ENCODE results near the gene TAOK2.
"Not testable (repeated sequence)": the region's sequence is repeated elsewhere in the genome, so short reads cannot be mapped to it uniquely, and the experiment has no call there.

The TAOK2 gene

DNA sequence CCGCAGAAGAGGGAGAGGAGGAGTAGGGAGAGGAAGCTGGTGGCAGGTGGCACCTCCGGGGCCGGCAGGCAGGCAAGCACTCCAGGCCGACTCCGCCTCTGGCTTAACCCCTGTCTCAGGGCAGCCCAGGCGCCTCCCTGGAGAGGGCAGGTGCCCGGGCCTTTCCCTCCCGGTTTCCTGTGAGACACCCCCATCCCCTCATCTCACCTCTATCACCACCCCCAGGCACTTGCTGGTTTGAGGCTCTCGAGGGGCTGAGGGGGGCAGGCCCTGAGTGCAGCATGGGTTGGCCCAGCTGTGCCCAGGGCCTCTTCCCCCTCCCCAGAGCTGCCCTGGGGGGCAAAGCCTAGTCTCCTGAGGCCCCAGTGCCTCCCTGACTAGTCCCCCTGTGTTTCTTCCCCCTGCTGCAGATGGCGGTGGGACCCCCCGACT lies 31.2 kb downstream of the TAOK2 start:
- no peak for DNase-seq

DNA sequence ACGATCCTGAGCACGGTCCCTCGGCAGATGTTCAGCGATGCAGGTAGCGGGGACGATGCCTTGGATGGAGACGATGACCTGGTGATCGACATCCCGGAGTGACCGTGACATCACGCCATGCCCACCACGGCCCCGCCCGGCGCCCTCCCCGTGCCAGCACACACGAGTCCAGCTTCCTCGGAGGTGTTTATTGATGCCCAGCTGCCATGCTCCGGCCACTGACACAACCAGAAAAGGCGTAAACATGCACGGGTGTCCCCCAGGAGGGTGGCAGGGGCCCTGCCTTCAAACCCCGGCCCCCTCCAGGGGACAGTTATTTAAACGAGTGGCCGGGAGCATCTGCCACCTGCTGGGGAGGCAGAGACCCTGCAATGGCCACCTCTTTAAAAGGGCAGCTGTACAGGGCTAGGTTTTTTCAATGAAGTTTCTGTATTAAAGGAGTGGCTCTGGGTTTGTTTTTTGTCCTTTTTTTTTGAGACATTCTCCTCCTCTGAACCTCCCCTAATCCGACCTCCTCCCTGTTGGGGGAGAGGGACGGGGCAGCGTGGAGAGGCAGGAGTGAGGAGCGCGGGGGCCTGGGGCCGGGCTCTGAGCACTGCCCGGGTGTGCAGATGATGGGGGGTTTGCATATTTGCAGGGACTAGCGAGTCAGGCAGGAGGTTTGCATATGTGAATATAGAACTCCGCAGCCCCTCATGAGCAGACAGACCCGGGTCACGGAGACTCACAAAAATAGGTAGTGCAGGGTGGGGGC lies 31.9 kb downstream of the TAOK2 start:
- DNase-seq: peak in 1 of 2 donors; percentile 25

DNA sequence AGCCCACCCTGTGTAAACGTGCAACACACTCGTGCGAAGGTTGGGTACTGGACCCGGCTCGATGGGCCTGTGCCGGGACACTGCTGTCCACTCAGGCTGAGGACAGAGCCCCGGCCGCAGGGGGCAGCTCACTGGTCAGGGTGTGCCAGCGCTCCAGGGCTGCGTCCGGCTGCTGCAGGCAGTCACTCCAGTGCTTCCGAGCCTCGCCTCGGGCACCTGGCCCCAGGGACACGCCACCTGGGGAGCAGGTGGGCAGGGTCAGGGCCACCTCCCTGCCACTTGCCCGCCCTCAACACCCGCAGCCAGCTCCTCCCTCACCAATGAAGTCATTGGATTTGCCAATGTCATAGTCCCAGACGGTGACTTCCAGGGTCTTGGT lies 32.4 kb downstream of the TAOK2 start:
- DNase-seq: no peak

DNA sequence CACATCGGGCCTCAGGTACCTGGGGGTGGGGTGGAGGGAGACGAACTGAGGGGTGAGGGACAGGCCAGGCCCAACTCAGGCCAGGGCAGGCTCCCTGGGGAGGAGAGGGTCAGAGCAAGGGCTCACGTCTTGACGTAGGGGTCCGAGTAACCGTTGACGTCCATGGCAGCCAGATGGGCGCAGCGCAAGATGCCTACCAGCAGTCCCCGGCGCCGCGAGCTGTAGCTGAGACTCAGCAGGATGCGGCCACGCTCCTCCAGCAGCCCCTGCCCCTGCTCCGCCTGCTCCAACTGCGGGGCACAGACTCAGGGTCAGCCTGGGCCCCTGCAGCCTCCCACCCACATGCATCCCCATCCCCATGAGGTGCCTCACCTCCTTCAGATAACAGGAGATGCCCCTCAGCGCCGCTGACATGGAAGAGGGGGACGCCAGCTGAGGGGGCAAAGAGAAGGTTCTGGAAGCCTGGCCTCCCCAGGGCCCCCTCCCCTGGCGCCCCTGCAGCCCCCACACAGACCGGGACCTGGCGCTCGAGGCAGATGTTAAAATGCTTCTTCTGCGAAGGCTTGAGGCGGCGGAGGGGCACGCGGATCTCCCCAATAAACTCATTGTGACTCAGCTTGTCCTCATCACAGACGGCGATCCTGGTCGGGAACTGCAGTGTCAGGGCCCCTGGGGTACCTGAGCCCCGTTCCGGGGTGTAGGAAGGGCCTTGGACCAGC lies 33.1 kb downstream of the TAOK2 start:
- no peak for DNase-seq

DNA sequence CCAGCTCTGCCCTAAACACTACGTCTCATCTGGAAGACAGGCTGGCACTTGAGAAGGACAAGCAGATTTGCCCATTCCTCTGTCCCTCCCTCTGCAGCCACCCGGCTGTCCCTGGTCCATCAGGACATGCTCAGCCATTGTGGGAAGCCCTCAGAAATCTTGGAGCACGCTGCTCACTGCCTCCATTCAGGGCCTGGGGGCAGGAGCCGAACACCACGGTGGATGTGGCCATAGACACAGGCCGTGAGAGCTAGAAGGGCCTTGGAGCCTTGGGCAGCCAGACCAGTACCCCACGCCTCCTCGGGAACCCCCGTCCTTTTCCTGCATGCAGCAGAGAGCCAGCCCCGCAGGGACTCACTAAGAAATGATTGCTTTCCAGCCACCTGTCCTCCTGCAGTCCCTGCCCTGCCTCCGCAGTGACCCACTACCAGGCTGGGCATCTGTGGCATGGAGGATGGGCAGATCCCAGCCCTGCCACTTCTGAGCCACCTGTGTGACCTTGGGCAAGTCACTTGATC lies 33.8 kb downstream of the TAOK2 start:
- DNase-seq: no peak

DNA sequence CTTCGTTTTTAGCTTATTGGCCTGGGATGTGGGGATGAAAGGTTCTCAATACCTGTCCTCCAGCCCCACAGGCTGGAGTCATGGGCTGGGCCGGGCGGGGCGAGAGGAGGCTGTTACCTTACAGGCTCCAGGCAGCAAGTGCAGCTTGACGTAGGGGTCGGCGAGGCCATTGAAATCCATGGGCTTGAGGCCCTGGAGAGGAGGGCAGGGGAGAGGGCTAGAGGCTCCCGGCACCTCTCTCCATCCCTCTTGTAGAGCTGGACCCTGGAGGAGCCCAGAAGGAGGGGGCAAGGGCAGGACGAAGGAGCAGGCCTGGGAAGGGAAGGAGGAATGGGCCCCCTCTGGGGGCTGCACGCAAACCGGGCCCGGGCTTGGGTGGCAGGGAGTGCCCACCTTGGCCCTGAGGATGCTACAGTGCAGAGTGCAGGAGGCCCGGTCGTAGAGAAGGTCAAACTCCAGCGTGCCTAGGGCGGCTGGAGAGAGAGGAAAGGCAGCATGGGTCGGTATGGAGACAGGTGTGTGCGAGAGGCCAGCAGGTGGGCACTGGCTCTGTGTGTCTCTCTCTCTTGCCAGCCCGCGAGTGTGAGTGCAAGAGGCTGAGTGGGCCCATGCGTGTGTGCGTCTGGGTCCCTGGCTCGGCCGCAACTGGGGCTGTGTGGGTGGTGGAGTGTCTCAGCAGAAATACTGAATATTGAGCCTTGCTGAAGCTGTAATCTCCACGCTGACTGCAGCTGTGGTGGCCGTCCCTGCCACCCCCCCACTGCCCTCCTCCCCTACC lies 35.6 kb downstream of the TAOK2 start:
- DNase-seq: no peak

DNA sequence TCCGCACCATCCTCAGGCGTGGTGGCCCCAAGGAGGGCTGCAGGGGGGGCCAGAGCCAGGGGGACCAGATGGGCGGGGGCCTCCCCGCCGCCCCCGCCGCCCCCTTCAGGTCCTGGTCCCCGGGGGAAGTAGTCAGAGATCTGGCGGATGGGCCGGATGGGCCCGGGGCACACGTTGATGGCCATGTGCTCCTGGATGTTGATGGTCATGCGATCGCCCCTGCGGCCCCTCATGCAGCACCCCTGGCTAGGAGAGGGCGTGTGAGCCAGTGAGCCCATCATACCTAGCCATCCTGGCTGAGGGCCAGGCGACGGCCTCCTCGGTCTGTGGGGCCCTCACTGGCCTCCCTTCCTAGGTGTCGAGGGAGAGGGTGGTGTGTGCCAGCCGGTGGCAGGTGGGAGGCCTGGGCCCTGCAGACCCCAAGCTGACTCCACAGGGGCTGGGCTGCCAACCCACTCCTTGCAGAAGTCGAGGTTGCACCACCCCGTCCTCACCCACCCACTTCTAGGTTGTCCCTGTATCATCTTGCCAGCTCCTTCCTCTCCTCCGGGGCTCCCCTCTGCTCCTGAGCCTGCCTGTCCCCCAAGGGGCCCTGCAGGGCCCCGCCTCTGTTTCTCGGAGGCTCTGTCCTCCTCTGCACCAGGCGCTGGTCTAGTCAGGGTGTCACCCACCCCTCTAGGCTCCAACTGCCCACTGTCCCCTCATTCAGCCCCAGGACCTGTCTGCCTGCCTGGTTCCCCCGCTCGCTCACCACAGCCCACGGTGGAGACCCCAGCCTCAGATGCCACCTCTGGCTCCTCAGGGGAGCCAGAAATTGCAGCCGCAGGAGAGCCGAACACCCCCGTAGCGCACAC lies 36.5 kb downstream of the TAOK2 start:
- no peak for DNase-seq

DNA sequence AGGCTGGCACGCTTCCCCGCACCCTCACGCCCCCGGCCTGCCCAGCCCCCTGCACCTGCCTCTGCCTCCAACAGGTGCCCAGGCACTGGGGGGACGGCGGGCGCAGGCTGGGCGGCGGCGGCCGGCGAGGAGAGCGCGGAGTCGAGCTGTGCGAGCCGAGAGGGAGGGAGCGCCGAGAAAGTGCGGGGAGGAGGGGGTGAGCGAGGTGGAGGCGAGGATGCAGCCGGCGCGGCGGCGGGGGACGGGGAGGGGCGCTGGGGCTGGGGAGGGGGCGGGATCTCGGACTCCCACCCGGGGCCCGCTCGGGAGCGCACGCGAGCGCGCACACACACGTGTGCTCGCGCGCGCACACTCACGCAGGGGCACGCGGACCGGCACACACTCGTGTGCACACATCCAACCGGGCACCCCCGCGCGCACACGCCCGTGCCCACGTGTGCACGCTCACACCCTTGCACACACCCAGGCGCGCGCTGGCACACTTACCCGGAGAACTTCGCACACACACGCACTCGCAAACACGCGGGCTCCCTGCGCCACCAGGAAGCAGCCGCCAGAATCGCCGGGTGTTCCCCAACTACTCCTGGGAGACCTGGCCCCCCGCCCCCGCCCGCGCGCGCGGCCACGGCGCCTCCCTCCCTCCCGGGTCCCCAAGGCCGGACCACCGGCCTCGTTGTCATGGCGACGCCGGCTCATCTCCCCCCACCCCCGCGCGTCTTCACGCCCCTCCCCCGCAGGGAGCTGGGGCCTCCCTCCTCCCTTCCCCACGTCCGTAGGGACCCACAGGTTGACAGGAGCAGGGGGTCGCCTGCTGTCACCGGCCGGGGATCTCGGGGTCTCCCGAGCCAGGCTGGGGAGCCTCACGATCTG lies 37.4 kb downstream of the TAOK2 start, which contains the start of gene DOC2A:
Gene DOC2A, minus strand, starts transcription at position 184 of the 870 bp plus-strand sequence. CDS start 805 bp downstream, outside the sequence.
- DNase-seq: no peak

DNA sequence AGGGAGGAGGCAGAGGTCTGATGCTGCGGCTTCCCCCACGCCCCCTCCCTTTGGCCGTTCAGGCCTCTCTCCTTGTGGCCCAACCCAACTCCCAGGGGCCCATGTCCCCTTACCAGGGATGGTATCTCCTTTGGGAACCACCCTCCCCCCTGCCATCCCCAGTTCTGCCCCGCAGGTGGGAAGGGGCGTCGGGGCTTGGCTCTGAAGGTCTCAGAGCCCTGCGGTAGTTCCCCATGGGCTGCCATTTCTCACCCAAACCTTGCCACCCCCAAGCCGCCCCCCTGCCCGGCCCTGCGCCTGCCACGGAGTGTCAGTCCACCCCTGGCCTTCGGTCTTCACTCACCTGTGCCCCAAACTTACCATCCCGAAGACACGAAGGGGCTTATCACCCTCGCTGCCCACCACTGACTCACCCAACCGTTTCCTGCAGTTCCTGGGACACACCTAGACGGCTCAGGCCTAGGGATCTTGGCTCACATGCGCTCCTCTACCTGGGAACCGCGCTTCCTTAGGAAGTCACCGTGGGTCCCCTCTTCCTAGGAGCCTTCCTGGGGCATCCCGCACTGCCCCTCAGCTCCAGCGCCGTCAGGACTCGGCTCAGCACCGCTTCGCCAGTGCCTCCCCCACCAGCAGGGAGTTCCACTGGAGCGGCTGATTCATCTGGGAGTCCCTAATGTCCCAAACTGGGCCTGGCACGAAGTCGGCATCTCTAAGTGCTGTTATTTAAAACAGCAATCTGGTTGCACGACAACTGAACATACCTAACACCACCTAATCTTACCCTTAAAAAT lies 38.2 kb downstream of the TAOK2 start:
- no peak for DNase-seq

DNA sequence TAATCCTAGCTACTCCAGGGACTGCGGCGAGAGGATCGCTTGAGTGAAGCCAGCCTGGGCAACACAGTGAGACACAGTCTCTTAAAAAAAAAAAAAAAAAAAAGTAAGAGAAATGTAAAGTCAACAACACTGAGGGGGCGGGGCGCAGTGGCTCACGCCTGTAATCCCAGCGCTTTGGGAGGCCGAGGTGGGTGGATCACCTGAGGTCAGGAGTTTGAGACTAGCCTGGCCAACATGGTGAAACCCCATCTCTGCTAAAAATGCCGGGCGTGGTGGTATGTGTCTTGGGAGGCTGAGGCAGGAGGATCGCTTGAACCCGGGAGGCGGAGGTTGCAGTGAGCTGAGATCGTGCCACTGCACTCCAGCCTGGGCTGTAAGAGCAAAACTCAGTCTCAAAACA lies 38.9 kb downstream of the TAOK2 start:
- not testable (repeated sequence) for DNase-seq

DNA sequence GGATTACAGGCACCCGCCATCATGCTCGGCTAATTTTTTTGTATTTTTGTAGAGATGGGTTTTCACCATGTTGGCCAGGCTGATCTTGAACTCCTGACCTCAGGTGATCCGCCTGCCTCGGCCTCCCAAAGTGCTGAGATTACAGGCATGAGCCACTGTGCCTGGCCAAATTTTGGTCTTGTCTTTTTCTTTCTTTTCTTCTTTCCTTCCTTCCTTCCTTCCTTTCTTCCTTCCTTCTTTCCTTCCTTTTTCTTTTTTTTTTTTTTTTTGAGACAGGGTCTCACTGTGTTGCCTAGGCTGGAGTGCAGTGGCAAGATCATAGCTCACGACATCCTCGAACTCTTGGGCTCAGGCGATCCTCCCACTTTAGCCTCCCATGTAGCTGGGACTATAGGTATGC lies 41.8 kb downstream of the TAOK2 start:
- not testable (repeated sequence) for DNase-seq

DNA sequence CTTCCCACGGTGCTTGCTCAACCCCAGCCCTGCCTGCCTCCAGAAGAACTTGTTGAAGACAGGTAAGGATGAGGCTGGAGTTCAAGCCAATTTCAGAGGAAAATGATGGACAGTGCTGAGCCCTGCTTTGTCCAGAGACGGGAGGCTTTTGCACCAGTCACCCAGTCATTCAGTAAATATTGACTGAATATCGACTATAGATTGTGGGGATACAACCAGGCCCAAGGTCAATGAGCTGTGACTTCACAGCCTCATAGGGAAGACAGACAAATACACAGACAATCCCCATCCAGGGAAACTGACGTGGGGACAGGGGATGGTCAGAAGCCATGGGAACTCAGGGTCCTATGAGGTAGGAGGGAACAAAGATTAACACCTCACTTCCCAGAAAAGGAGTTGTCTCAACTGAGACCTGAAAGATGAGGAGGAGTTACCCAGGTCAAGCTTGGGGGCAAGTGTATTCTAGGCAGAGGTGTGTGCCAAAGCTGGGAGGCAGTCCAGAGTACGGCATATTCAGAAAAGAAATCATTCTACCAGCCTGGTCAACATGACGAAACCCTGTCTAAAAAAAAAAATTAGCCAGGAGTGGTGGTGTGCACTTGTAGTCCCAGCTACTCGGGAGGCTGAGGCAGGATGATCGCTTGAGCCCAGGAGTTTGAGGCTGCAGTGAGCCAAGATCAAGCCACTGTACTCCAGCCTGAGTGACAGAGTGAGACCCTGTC lies 43.0 kb downstream of the TAOK2 start:
- no peak for DNase-seq

DNA sequence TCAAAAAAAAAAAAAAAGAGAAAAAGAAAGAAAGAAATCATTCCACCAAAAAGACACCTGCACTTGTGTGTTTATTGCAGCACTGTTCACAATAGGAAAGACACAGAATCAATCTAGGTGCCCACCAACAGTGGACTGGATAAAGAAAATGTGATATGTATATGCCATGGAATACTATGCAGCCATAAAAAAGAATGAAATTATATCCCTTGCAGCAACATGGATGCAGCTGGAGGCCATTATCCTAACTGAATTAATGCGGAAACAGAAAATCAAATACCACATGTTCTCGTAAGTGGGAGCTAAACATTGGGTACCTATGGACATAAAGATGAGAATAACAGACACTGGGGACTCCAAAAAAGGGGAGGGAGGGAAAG lies 43.6 kb downstream of the TAOK2 start:
- DNase-seq: no peak

DNA sequence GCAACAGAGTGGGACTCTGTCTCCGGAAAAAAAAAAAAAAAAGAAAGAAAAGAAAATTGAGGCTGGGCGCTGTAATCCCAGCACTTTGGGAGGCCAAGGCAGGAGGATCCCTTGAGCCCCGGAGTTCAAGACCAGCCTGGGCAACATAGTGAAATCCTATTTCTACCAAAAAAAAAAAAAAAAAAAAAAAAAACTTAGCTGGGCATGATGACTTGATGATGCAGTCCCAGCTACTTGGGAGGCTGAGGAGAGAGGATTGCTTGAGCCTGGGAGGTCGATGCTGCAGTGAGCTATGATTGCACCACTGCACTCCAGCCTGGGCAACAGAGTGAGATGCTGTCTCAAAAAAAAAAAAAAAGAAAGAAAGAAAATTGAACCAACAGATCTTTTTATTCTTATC lies 44.3 kb downstream of the TAOK2 start:
- not testable (repeated sequence) for DNase-seq

DNA sequence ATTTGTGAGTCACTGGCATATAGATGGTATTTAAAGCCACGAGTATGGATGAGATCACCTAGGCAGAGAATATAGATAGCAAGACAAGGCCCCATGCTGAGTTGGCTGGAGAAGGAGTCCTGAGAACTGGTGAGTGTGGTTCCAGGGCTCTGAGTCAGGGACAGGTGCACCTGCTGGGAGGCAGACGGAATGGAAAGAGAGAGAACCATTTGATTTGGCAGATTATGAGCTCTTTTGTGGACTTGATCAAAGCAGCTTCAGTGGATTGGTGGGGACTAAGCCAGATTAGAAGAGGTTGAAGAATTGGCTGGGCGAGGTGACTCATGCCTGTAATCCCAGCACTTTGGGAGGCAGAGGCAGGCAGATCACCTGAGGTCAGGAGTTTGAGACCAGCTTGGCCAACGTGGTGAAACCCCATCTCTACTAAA lies 45.1 kb downstream of the TAOK2 start:
- DNase-seq: no peak

DNA sequence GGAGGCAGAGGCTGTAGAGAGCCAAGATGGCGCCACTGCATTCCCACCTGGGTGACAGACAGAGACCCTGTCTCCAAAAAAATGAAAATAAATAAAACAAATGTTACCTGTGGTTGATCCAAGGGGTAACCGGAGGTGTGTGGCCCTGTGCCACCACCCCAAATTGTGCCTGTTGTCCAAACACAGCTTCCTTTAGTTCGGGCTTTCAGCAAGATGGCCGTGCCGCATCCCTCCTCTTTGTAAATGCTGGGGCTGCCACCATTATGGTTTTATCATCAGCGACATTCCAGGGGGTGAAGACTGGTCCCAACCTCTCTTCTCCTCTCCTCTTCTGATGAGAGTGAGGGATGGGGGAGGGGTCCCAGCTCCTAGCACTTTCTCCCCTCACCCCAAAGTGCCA lies 49.2 kb downstream of the TAOK2 start, which contains the start of gene C16orf92:
Gene C16orf92, plus strand, starts transcription at position 312 of the 400 bp plus-strand sequence. CDS start 143 bp downstream, outside the sequence.
- no peak for DNase-seq

DNA sequence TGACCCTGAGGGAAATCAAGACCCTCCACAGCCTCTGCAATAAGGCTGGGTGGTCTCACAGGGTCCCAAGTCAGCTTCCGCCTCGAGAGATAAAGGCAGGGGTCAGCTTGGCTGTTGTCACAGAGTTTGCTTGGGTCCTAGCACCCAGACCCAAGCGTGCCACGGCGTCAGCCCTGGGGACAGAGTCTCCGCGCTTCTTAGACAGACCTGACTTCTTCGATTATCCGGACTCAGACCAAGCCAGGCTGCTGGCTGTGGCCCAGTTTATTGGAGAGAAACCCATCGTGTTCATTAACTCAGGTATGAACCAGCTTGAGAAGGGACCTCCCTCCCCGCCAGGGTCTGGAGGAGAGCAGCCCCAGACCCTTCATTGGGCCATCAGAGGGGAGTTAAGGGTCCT lies 49.9 kb downstream of the TAOK2 start:
- no peak for DNase-seq

DNA sequence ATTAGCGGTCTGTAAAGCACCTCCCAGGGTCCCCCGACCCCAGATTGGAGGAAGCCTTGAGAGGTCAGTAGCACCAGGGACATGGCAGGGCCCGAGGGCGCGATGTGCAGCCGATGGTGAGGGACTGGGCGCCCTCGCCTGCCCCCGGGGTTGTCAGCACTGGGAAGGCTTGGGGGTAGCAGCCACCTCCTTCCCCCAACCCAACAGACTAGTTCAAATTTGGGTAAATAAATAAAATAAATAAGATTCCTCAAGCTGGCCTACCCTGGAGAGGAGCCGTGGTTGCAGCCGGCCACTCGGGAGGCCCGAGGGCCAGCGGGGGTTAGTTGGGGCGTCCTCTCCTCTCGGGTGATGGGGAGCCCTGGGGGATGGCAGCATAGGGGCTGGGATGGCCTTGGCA lies 50.8 kb downstream of the TAOK2 start:
- no peak for DNase-seq

DNA sequence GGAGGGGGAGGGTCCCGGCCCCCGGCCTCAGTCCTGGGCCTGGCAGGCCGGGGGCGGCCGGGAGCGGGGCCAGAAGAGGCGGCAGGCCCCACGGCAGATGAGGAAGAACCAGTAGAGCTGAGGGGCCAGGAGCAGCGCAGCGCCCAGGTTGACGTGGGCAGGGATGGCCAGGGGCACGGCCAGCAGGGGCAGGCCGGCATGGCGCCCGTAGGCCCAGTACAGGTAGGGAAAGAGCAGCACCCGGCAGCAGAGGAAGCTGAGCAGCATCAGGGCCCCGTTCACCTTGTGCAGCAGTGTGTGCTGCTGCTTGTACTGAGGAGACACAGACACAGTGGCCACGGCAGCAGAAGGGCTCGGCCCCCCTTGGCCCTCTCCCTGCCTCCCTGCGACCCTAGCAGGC lies 51.5 kb downstream of the TAOK2 start:
- no peak for DNase-seq

DNA sequence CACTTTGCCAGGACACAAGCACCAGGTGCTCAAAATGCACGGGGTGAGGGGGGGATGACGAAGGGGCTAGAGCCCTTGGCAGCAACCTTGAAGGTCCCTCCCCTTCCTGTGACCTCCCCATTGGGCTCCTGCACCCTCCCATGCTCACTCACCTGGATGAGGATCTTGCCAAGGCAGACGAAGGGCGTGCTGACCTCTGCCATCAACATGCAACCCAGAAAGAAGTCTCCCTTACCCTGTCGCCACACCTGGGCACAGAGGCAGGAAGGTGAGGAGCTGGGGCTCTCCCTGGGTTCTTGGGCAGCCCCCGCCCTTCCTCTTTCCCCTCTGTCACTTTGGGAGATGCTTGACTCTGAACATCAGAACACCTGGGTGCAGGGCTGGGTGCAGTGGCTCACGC lies 51.9 kb downstream of the TAOK2 start:
- no peak for DNase-seq

All from stimulated activated CD4-positive, alpha-beta T cell treated with anti-CD3 and anti-CD28 coated beads, Interleukin-2, amount 100 ng/mL, for 48 hours (primary cell).